HepG2 (cell line): ENCODE data around the gene CPSF7. TPM values are rescaled to one million over a fixed set of nuclear protein-coding genes. Genes with fewer than 3 reads are reported as not detected.

ENCODE experiments used
- DNMT1 ChIP-seq: sonication (generic); formaldehyde crosslinking; IDR thresholded peaks from 2 replicates; pipeline ENCODE4 v1.5.1; 2020; ENCODE audit warnings: mild to moderate bottlenecking, missing genetic modification reagents
- MIER3 ChIP-seq: IDR thresholded peaks from 2 replicates; pipeline ENCODE4 v1.6.1; 2016; ENCODE audit warnings: missing compliant biosample characterization, borderline replicate concordance
- NFYC ChIP-seq: IDR thresholded peaks from 2 replicates; pipeline ENCODE4 v1.6.1; 2016; ENCODE audit warnings: missing genetic modification reagents, missing compliant biosample characterization
- TARDBP ChIP-seq: sonication (generic); formaldehyde crosslinking; IDR thresholded peaks from 2 replicates; pipeline ENCODE4 v1.8.0; 2022; ENCODE audit warnings: mild to moderate bottlenecking, missing genetic modification reagents
- ZNF282 ChIP-seq: fragments of 450-650 bp; IDR thresholded peaks from 2 replicates; pipeline ENCODE4 v1.6.1; 2018; ENCODE audit not compliant: partially characterized antibody
- polyA plus RNA-seq, 8 experiments: library from polyadenylated mRNA; depleted of rRNA in 3 of 8; stranded (reverse) in 7 of 8; unstranded in 1 of 8; fragments of >200 nt; fragmentation: Illumina TruSeq in 4 of 8; extraction: Trizol in 4 of 8; gene quantifications; 2 replicates each; pipeline versions ENCODE4 v1.2.1 to v1.2.3, GENCODE V29; 2011 to 2016; ENCODE audit warnings: low read depth in 4 of 8, missing spikeins in 1 of 8, mixed read lengths in 1 of 8; ENCODE audit not compliant: insufficient read depth in 1 of 8
- total RNA-seq, 5 experiments: library from RNA; depleted of rRNA; stranded (reverse); fragments of >200 nt; fragmentation: Illumina TruSeq; extraction: Trizol; gene quantifications; 2 replicates each; pipeline ENCODE4 v1.2.3, GENCODE V29; 2016; ENCODE audit warnings: low read depth in 1 of 5
- TF ChIP-seq, protein P1 (sequence below): sonication (generic); formaldehyde crosslinking; IDR thresholded peaks from 2 replicates; pipeline ENCODE4 v1.4.0; 2020; ENCODE audit warnings: missing genetic modification reagents
- TF ChIP-seq, protein P2 (sequence below): sonication (generic); formaldehyde crosslinking; IDR thresholded peaks from 2 replicates; pipeline ENCODE4 v1.4.0; 2020; ENCODE audit warnings: missing genetic modification reagents, borderline replicate concordance
- TF ChIP-seq, protein P3 (sequence below): sonication (generic); formaldehyde crosslinking; IDR thresholded peaks from 2 replicates; pipeline ENCODE4 v1.5.0; 2020; ENCODE audit warnings: missing genetic modification reagents, mild to moderate bottlenecking, borderline replicate concordance
- TF ChIP-seq, protein P4 (sequence below): sonication (generic); formaldehyde crosslinking; IDR thresholded peaks from 2 replicates; pipeline ENCODE4 v1.5.1; 2020; ENCODE audit warnings: mild to moderate bottlenecking, missing genetic modification reagents
- TF ChIP-seq, protein P5 (sequence below): sonication (generic); formaldehyde crosslinking; IDR thresholded peaks from 2 replicates; pipeline ENCODE4 v1.8.0; 2022; ENCODE audit warnings: missing genetic modification reagents, mild to moderate bottlenecking, borderline replicate concordance
- TF ChIP-seq, protein P6 (sequence below): sonication (generic); formaldehyde crosslinking; conservative IDR thresholded peaks from 2 replicates; pipeline ENCODE4 v1.8.0; 2022; ENCODE audit warnings: low read depth, missing genetic modification reagents

Gene CPSF7
- total and polyA plus RNA-seq, 2 of the 13 experiments (the other 11 are each of a cell fraction or from before 2014, with no cell fraction given) = 34.1 to 36.8 TPM

DNA sequence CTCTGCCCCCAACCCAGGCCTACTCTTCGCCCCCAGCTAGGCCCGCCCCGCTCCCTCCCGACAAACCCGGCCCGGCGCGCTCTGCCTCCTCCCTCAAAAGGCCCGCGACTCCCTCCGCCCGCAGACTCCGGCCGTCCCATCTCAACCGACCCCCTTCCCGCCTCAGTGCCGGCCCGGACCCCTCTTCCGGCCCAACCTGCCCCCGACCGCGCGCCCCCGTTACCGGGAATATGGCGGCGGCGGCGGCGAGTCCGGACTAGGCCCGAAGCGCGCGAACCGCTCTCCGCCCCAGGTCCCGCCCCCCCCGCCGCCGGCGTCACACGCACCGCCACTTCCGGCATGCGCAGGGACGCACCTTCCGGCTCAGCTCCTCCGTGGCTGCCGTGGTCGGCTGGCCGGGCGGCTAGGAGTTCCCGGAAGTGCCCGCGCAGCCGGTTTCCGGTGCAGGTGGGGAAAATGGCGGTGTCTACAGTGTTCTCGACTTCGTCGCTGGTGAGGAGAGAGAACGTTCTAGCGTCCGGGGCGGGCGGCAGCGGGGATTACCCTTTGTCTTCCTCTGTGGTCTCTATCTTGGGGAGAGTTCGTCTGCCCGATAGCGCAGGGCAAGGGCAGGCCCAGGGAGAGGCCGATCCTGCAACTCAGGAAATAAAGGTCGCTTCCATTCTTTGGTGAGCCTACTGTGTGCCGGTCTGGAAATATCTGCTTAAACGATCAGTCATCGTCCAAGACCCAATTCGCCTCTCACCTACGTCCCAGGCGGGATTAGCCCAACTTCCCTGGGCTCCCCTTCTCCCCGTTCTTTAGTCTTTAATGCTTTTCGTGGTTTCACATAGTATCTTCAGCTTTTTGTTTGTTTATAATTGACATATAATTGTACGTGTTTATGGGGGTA is at the start of gene CPSF7, which contains the start of gene SDHAF2 (continued):
- TF ChIP-seq, protein P1, sequence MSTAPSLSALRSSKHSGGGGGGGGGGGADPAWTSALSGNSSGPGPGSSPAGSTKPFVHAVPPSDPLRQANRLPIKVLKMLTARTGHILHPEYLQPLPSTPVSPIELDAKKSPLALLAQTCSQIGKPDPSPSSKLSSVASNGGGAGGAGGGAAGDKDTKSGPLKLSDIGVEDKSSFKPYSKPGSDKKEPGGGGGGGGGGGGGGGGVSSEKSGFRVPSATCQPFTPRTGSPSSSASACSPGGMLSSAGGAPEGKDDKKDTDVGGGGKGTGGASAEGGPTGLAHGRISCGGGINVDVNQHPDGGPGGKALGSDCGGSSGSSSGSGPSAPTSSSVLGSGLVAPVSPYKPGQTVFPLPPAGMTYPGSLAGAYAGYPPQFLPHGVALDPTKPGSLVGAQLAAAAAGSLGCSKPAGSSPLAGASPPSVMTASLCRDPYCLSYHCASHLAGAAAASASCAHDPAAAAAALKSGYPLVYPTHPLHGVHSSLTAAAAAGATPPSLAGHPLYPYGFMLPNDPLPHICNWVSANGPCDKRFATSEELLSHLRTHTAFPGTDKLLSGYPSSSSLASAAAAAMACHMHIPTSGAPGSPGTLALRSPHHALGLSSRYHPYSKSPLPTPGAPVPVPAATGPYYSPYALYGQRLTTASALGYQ = peak; percentile 38; the same call in 1 of the 2 replicates
- TF ChIP-seq DNMT1 (CRISPR knock-in tag) (peak; percentile 28; the same call in 1 of the 2 replicates), NFYC (CRISPR knock-in tag) (peak; percentile 12; the same call in 1 of the 2 replicates), ZNF282 (no peak), MIER3 (CRISPR knock-in tag) (no peak; the same call in 1 of the 2 replicates), TARDBP (CRISPR knock-in tag) (peak; percentile 72)
- TF ChIP-seq, protein P2, sequence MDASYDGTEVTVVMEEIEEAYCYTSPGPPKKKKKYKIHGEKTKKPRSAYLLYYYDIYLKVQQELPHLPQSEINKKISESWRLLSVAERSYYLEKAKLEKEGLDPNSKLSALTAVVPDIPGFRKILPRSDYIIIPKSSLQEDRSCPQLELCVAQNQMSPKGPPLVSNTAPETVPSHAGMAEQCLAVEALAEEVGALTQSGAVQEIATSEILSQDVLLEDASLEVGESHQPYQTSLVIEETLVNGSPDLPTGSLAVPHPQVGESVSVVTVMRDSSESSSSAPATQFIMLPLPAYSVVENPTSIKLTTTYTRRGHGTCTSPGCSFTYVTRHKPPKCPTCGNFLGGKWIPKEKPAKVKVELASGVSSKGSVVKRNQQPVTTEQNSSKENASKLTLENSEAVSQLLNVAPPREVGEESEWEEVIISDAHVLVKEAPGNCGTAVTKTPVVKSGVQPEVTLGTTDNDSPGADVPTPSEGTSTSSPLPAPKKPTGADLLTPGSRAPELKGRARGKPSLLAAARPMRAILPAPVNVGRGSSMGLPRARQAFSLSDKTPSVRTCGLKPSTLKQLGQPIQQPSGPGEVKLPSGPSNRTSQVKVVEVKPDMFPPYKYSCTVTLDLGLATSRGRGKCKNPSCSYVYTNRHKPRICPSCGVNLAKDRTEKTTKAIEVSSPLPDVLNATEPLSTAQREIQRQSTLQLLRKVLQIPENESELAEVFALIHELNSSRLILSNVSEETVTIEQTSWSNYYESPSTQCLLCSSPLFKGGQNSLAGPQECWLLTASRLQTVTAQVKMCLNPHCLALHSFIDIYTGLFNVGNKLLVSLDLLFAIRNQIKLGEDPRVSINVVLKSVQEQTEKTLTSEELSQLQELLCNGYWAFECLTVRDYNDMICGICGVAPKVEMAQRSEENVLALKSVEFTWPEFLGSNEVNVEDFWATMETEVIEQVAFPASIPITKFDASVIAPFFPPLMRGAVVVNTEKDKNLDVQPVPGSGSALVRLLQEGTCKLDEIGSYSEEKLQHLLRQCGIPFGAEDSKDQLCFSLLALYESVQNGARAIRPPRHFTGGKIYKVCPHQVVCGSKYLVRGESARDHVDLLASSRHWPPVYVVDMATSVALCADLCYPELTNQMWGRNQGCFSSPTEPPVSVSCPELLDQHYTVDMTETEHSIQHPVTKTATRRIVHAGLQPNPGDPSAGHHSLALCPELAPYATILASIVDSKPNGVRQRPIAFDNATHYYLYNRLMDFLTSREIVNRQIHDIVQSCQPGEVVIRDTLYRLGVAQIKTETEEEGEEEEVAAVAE (CRISPR knock-in tag) = no peak
- TF ChIP-seq, protein P3, sequence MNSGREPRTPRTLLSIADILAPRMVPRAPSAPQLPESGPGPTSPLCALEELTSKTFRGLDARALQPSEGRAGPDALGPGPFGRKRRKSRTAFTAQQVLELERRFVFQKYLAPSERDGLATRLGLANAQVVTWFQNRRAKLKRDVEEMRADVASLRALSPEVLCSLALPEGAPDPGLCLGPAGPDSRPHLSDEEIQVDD (CRISPR knock-in tag) = no peak; the same call in 1 of the 2 replicates
- TF ChIP-seq, protein P4, sequence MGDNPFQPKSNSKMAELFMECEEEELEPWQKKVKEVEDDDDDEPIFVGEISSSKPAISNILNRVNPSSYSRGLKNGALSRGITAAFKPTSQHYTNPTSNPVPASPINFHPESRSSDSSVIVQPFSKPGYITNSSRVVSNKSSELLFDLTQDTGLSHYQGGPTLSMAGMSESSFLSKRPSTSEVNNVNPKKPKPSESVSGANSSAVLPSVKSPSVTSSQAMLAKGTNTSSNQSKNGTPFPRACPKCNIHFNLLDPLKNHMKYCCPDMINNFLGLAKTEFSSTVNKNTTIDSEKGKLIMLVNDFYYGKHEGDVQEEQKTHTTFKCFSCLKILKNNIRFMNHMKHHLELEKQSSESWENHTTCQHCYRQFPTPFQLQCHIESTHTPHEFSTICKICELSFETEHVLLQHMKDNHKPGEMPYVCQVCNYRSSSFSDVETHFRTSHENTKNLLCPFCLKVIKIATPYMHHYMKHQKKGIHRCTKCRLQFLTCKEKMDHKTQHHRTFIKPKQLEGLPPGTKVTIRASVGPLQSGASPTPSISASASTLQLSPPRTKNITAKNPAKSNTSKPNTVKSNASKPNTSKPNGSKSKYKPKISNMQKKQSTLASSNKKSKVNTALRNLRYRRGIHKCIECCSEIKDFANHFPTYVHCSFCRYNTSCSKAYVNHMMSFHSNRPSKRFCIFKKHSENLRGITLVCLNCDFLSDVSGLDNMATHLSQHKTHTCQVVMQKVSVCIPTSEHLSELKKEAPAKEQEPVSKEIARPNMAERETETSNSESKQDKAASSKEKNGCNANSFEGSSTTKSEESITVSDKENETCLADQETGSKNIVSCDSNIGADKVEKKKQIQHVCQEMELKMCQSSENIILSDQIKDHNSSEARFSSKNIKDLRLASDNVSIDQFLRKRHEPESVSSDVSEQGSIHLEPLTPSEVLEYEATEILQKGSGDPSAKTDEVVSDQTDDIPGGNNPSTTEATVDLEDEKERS (CRISPR knock-in tag) = peak; percentile 62
- TF ChIP-seq, protein P5, sequence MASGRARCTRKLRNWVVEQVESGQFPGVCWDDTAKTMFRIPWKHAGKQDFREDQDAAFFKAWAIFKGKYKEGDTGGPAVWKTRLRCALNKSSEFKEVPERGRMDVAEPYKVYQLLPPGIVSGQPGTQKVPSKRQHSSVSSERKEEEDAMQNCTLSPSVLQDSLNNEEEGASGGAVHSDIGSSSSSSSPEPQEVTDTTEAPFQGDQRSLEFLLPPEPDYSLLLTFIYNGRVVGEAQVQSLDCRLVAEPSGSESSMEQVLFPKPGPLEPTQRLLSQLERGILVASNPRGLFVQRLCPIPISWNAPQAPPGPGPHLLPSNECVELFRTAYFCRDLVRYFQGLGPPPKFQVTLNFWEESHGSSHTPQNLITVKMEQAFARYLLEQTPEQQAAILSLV (CRISPR knock-in tag) = peak; percentile 37; the same call in 1 of the 2 replicates
- TF ChIP-seq, protein P6, sequence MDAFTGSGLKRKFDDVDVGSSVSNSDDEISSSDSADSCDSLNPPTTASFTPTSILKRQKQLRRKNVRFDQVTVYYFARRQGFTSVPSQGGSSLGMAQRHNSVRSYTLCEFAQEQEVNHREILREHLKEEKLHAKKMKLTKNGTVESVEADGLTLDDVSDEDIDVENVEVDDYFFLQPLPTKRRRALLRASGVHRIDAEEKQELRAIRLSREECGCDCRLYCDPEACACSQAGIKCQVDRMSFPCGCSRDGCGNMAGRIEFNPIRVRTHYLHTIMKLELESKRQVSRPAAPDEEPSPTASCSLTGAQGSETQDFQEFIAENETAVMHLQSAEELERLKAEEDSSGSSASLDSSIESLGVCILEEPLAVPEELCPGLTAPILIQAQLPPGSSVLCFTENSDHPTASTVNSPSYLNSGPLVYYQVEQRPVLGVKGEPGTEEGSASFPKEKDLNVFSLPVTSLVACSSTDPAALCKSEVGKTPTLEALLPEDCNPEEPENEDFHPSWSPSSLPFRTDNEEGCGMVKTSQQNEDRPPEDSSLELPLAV = no peak; the same call in 1 of the 2 replicates
